Gastrocnemius medialis (tissue), 4 donors: Measurements from ENCODE around the gene HMX3. TPM values are rescaled to one million over a fixed set of nuclear protein-coding genes. Genes with fewer than 3 reads are reported as not detected.

Experiments
- ATAC-seq, 2 donors: fragments of 150-250 bp; one replicate each; pipeline ENCODE4 v1.9.1; 2016
- DNase-seq, 2 donors: peaks; one replicate each; pipeline ENCODE4 v3.0.0-alpha.2; 2019
- H3K27ac ChIP-seq, 4 donors: fragments of 200-600 bp; sonication (generic); 1 replicate in 1 of 4; 2 replicates in 3 of 4; pipeline ENCODE4 v1.5.1; 2016 to 2018; ENCODE audit warnings: mild to moderate bottlenecking in 2 of 4, moderate library complexity in 1 of 4
- H3K27me3 ChIP-seq, 3 donors: fragments of 200-600 bp; sonication (generic) in 2 of 3; 1 replicate in 1 of 3; 2 replicates in 2 of 3; pipeline versions ENCODE4 v1.5.1 to v1.6.0; 2016 to 2019; ENCODE audit warnings: mild to moderate bottlenecking in 1 of 3, moderate library complexity in 1 of 3
- H3K36me3 ChIP-seq, 2 donors: fragments of 200-600 bp; sonication (generic) in 1 of 2; one replicate each; pipeline ENCODE4 v1.5.1; 2017 to 2018
- H3K4me1 ChIP-seq, 2 donors: fragments of 200-600 bp; sonication (generic) in 1 of 2; one replicate each; pipeline ENCODE4 v1.5.1; 2016 to 2017; ENCODE audit warnings: mild to moderate bottlenecking in 2 of 2
- H3K4me3 ChIP-seq, 4 donors: fragments of 200-600 bp; sonication (generic) in 3 of 4; 1 replicate in 1 of 4; 2 replicates in 3 of 4; pipeline ENCODE4 v1.5.1; 2016 to 2019; ENCODE audit warnings: mild to moderate bottlenecking in 2 of 4
- H3K9me3 ChIP-seq, 3 donors: fragments of 200-600 bp; sonication (generic) in 2 of 3; 1 replicate in 1 of 3; 2 replicates in 2 of 3; pipeline ENCODE4 v1.5.1; 2016 to 2019
- CTCF ChIP-seq, 5 experiments: fragments of 450-650 bp in 3 of 5; fragments of 200-600 bp in 2 of 5; sonication (generic) in 2 of 5; IDR thresholded peaks in 4 of 5; conservative IDR thresholded peaks in 1 of 5; 1 replicate in 4 of 5; 2 replicates in 1 of 5; pipeline ENCODE4 v1.5.1; 2016 to 2019; ENCODE audit warnings: antibody characterized with exemption in 5 of 5, mild to moderate bottlenecking in 3 of 5, moderate library complexity in 3 of 5
- POLR2A ChIP-seq, 2 donors: fragments of 450-650 bp; IDR thresholded peaks; one replicate each; pipeline ENCODE4 v1.6.1; 2017; ENCODE audit warnings: antibody characterized with exemption in 2 of 2, mild to moderate bottlenecking in 2 of 2, moderate library complexity in 2 of 2
- in situ Hi-C, 4 donors: fragments of 200-750 bp; cut with MboI; loops; one replicate each; pipeline versions ENCODE4 v1.15.0 to v1.8.0; 2017; ENCODE audit warnings: low sequenced_read_pairs in 4 of 4
- intact Hi-C: fragments of 100-400 bp; cut with DNase I; formaldehyde crosslinking; loops from one replicate; pipeline ENCODE4 v1.15.1; 2023; ENCODE audit warnings: low total_unique reads
- total RNA-seq, 4 donors: library from RNA; depleted of rRNA; stranded (reverse); fragments of >200 nt; gene quantifications; one replicate each; pipeline versions ENCODE4 v1.1.0 to v1.2.3, GENCODE V29; 2016

HMX3 gene
- total RNA-seq, 4 donors from 2014 or later: not detected

- intact Hi-C loops: no loop called here
These were observed 48.0 kb downstream of the HMX3 start for GRCh38 chr10:123183724-123184123.

GRCh38 chr10:123187781-123188180 is 52.0 kb downstream of the HMX3 start:
- DNase-seq (no peak), ATAC-seq (no peak)
- H3K4me3 ChIP-seq: no peak overlapping the region
- H3K27ac ChIP-seq: no peak overlapping the region
- H3K9me3 ChIP-seq: no peaks in the 10 kb centered on the region
- H3K27me3 ChIP-seq: no peaks in the 10 kb centered on the region
- intact Hi-C loops: no loop called here
- no peaks in the 10 kb centered on the region for H3K36me3 ChIP-seq
- no peaks in the 10 kb centered on the region for H3K4me1 ChIP-seq
- TF ChIP-seq CTCF (IDR thresholded peaks at IDR 0.05 in 4 of 5, conservative IDR thresholded peaks at IDR 0.05 in 1 of 5) (no peak), POLR2A (IDR thresholded peaks at IDR 0.05) (no peak)
- in situ Hi-C loops: no loop called here

More at GRCh38 chr10:123183724-123184123, 48.0 kb downstream of the HMX3 start:
- no peaks in the 10 kb centered on the region for H3K4me1 ChIP-seq
- DNase-seq: no peak
- in situ Hi-C loops: no loop called here
- no peak overlapping the region for H3K27ac ChIP-seq
- no peaks in the 10 kb centered on the region for H3K27me3 ChIP-seq
- ATAC-seq: no peak
- TF ChIP-seq CTCF (IDR thresholded peaks at IDR 0.05 in 4 of 5, conservative IDR thresholded peaks at IDR 0.05 in 1 of 5) (no peak), POLR2A (IDR thresholded peaks at IDR 0.05) (no peak)
- H3K4me3 ChIP-seq: no peak overlapping the region
- no peaks in the 10 kb centered on the region for H3K36me3 ChIP-seq
- H3K9me3 ChIP-seq: no peaks in the 10 kb centered on the region

Other genes with a start within 250 kb of the HMX3 start
- not detected for gene FAM24A, start 225.4 kb upstream of the HMX3 start, total RNA-seq
- 1 to 10 TPM; 4.2 to 9.6 (median 6.8) TPM for gene C10orf88, start 181.7 kb upstream of the HMX3 start, total RNA-seq
- gene PSTK, start 155.6 kb upstream of the HMX3 start, total RNA-seq: 1 to 10 TPM; 2.2 to 7.0 (median 4.4) TPM
- gene IKZF5, start 127.2 kb upstream of the HMX3 start, total RNA-seq: 10 to 100 TPM in 1 of 4 donors, 1 to 10 TPM in 3; 4.3 to 11.0 (median 7.7) TPM
- gene ACADSB, start 127.0 kb upstream of the HMX3 start, total RNA-seq: 10 to 100 TPM; 16.2 to 40.2 (median 22.0) TPM
- not detected for gene HMX2, start 12.2 kb downstream of the HMX3 start, total RNA-seq
- 10 to 100 TPM; 43.0 to 84.0 (median 49.2) TPM for gene BUB3, start 18.4 kb downstream of the HMX3 start, total RNA-seq